PFSK-1 (cell line): ENCODE measurements around the gene C11orf24.

Experiments
- FOXP2 ChIP-seq: optimal IDR thresholded peaks from 2 replicates; pipeline ENCODE3; 2011; ENCODE audit warnings: borderline replicate concordance, control low read depth, inconsistent platforms; ENCODE audit not compliant: insufficient read depth; ENCODE audit errors: extremely low read length, extremely low read depth
- POLR2AphosphoS5 ChIP-seq: IDR thresholded peaks from 2 replicates; pipeline ENCODE4 v1.6.1; 2012; ENCODE audit warnings: low read depth, mild to moderate bottlenecking, control low read depth, low read length, moderate library complexity
- SIN3A ChIP-seq: IDR thresholded peaks from 2 replicates; pipeline ENCODE4 v1.6.1; 2012; ENCODE audit warnings: mild to moderate bottlenecking, low read length, moderate library complexity, borderline replicate concordance; ENCODE audit not compliant: insufficient read depth
- TAF1 ChIP-seq: IDR thresholded peaks from 2 replicates; pipeline ENCODE4 v1.6.1; 2012; ENCODE audit warnings: low read length, control low read depth, borderline replicate concordance; ENCODE audit not compliant: insufficient read depth
- TF ChIP-seq, protein P1 (sequence below), 2 experiments: IDR thresholded peaks; 2 replicates each; pipeline versions ENCODE4 v1.6.1 to v1.8.0; 2011 to 2012; ENCODE audit warnings: low read depth in 2 of 2, low read length in 2 of 2, control low read depth in 1 of 2, inconsistent platforms in 1 of 2, mild to moderate bottlenecking in 1 of 2, moderate library complexity in 1 of 2; ENCODE audit not compliant: insufficient read depth in 1 of 2

The C11orf24 gene

DNA sequence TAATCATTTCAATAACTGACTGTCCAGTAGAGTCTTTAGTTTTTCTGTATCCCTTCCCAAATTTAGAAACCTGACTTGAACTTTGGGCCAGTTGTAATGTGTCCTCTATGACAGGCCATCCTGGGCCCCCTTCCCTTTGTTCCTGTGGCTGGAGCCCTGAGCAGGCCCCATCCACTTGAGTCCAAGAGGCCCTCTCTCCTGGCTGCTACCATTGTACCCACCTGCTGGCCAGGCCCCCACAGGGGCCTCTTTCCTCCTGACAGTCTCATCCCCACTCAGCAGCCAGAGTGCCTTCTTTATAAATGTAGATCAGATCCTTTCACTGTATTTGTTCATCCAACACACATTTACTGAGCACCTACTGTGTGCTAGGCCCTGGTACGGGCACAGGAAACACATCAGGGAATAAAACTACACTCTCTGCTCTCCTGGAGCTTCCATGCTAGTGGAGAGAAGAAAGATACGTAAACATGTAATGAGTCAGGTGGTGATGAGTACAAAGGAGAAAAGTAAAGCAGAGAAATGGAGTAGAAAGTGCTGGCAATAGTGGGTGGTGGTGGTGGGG, 37.9 kb upstream of the C11orf24 start:
- TF ChIP-seq SIN3A (no peak), POLR2AphosphoS5 (no peak), TAF1 (no peak), FOXP2 (no peak)
- TF ChIP-seq, protein P1, sequence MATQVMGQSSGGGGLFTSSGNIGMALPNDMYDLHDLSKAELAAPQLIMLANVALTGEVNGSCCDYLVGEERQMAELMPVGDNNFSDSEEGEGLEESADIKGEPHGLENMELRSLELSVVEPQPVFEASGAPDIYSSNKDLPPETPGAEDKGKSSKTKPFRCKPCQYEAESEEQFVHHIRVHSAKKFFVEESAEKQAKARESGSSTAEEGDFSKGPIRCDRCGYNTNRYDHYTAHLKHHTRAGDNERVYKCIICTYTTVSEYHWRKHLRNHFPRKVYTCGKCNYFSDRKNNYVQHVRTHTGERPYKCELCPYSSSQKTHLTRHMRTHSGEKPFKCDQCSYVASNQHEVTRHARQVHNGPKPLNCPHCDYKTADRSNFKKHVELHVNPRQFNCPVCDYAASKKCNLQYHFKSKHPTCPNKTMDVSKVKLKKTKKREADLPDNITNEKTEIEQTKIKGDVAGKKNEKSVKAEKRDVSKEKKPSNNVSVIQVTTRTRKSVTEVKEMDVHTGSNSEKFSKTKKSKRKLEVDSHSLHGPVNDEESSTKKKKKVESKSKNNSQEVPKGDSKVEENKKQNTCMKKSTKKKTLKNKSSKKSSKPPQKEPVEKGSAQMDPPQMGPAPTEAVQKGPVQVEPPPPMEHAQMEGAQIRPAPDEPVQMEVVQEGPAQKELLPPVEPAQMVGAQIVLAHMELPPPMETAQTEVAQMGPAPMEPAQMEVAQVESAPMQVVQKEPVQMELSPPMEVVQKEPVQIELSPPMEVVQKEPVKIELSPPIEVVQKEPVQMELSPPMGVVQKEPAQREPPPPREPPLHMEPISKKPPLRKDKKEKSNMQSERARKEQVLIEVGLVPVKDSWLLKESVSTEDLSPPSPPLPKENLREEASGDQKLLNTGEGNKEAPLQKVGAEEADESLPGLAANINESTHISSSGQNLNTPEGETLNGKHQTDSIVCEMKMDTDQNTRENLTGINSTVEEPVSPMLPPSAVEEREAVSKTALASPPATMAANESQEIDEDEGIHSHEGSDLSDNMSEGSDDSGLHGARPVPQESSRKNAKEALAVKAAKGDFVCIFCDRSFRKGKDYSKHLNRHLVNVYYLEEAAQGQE (IDR thresholded peaks at IDR 0.05; ENCODE audit: insufficient read depth in 1 of 2, low read depth in 2 of 2, low read length in 2 of 2), result no peak

DNA sequence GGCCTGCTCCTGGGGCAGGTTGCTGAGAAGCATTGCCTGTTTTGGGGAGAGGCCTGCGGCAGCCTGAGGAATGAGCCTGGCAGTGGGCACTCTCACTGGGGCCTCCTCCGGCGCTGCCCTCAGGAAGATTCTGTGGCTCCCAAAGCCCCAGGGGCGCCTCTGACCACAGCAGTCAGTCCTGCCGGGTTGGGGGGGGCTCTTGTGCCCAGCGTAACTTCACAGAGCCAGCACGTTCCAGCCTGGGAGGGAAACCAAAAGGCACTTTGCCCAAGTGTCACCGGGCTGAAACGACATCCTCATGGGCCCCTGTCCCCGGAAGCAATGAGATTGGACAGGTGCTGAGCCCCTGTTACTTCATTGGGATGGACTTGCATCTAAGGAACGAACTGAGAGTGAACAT, 36.3 kb upstream of the C11orf24 start:
- TF ChIP-seq POLR2AphosphoS5 (no peak), TAF1 (no peak), SIN3A (no peak), FOXP2 (no peak)
- TF ChIP-seq, protein P1 (IDR thresholded peaks at IDR 0.05; ENCODE audit: insufficient read depth in 1 of 2, low read depth in 2 of 2, low read length in 2 of 2), result no peak

DNA sequence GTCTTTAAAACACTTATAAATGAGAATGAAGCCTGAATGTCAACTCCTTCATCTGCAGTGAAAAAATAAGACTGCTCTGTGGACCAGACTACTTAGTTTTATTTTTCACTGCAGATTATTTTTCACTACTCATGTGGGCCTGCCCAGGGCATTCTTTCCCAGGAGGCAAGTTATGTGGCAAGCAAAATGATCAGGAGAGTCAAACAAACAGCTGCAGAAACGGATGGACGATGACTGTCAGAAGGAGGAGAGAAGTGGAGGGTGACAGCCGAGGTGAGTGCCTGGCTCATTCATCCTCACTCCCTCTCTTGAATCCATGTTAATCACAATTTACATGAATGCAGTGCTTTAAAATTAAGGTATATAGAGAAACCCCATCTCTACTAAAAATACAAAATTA, 34.9 kb upstream of the C11orf24 start:
- TF ChIP-seq, protein P1 (IDR thresholded peaks at IDR 0.05; ENCODE audit: insufficient read depth in 1 of 2, low read depth in 2 of 2, low read length in 2 of 2), result no peak
- TF ChIP-seq POLR2AphosphoS5, result no peak
- TF ChIP-seq FOXP2, result no peak
- no peak for TF ChIP-seq TAF1
- TF ChIP-seq SIN3A, result no peak

DNA sequence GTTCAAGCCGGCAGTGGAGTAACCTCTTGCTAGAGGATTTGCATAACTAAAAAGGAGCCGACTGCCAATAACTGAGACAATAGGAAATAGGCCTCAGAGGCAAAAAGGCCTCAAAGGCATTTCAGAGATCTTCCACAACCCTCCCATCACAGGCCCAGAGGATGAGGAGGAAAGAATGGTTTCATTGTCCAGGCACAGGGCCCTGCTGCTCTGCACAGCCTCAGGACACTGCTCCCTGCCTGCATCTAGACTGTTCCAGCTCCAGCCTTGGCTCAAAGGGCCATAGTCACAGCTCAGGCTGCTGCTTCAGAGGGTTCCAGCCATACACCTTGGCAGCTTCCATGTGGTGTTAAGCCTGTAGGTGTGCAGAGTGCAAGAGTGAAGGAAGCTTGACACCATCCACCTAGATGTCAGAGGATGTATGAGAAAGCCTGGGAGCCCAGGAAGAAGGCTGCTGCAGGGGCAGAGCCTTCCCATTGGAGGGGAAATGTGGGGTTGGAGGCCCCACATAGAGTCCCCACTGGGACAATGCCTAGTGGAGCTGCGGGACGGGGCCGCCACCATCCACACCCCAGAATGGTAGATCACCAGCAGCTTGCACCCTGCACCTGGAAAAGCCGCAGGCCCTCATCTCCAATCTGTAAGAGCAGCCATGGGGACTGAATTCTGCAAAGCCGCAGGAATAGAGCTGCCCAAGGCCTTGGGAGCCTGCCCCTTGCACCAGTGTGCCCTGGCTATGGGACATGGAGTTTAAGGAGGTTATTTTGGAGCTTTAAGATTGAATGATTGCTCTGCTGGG, 32.4 kb upstream of the C11orf24 start:
- TF ChIP-seq, protein P1 (IDR thresholded peaks at IDR 0.05; ENCODE audit: insufficient read depth in 1 of 2, low read depth in 2 of 2, low read length in 2 of 2), result no peak
- TF ChIP-seq TAF1 (no peak), SIN3A (no peak), FOXP2 (no peak), POLR2AphosphoS5 (no peak)

DNA sequence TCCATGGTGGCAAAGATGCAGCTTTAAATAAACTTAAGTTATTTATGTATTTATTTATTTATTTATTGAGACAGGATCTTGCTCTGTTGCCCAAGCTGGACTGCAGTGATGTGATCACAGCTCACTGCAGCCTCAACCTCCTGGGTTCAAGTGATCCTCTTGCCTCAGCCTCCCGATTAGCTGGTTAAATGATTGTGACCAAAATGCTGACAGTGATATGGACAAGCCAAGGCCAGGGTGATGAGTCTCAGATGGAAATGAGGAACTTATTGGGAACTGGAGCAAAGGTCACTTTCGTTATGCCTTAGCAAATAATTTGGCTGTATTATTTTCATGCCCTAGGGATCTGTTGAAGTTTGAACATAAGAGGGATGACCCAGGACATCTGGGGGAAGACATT, 31.3 kb upstream of the C11orf24 start:
- no peak for TF ChIP-seq TAF1
- no peak for TF ChIP-seq FOXP2
- TF ChIP-seq, protein P1 (IDR thresholded peaks at IDR 0.05; ENCODE audit: insufficient read depth in 1 of 2, low read depth in 2 of 2, low read length in 2 of 2), result no peak
- no peak for TF ChIP-seq POLR2AphosphoS5
- TF ChIP-seq SIN3A, result no peak
